GM12892 (cell line): ENCODE results near the gene ISCU.

Source experiments
- POLR2A ChIP-seq: IDR thresholded peaks from 2 replicates; pipeline ENCODE4 v1.6.1; 2011; ENCODE audit warnings: low read depth, low read length, control low read depth
- POLR2AphosphoS5 ChIP-seq: IDR thresholded peaks from 2 replicates; pipeline ENCODE4 v1.6.1; 2011; ENCODE audit warnings: low read depth, low read length, control low read depth
- TAF1 ChIP-seq: IDR thresholded peaks from 2 replicates; pipeline ENCODE4 v1.6.1; 2011; ENCODE audit warnings: low read depth, mild to moderate bottlenecking, control low read depth, low read length, borderline replicate concordance

- no peak for TF ChIP-seq POLR2AphosphoS5
- TF ChIP-seq POLR2A = no peak
- TF ChIP-seq TAF1 = no peak
These were observed 35.4 kb downstream of the ISCU start, which contains the start of gene TMEM119 for GRCh38 chr12:108597559-108598471.
